GM23338 (cell line): Measurements from ENCODE around the gene APOBEC2.

Experiments
- CREB1 ChIP-seq: fragments of 250-450 bp; sonication (Bioruptor Pico); IDR thresholded peaks from 2 replicates; pipeline ENCODE4 v1.5.0; 2020; ENCODE audit warnings: low read depth, mild to moderate bottlenecking, moderate library complexity
- CTCF ChIP-seq, 2 experiments: fragments of 200-600 bp in 1 of 2; sonication (generic) in 1 of 2; conservative IDR thresholded peaks; 2 replicates each; pipeline versions ENCODE4 v1.5.1 to v1.6.1; 2016 to 2017; ENCODE audit warnings: antibody characterized with exemption in 2 of 2, low read depth in 2 of 2, mild to moderate bottlenecking in 2 of 2, moderate library complexity in 1 of 2
- ETS1 ChIP-seq: IDR thresholded peaks from 2 replicates; pipeline ENCODE4 v1.6.1; 2016; ENCODE audit warnings: antibody characterized with exemption
- EZH2 ChIP-seq: fragments of 200-600 bp; sonication (generic); IDR thresholded peaks from one replicate; pipeline ENCODE4 v1.8.0; 2017; ENCODE audit warnings: antibody characterized with exemption, mild to moderate bottlenecking, low read depth; ENCODE audit not compliant: unreplicated experiment
- EZH2phosphoT487 ChIP-seq: fragments of 200-600 bp; sonication (generic); IDR thresholded peaks from one replicate; pipeline ENCODE4 v1.8.1; 2018; ENCODE audit warnings: antibody characterized with exemption; ENCODE audit not compliant: unreplicated experiment
- JUNB ChIP-seq: IDR thresholded peaks from one replicate; pipeline ENCODE4 v1.6.1; 2016; ENCODE audit warnings: antibody characterized with exemption; ENCODE audit not compliant: unreplicated experiment
- NANOG ChIP-seq: IDR thresholded peaks from 2 replicates; pipeline ENCODE4 v1.6.1; 2016; ENCODE audit warnings: antibody characterized with exemption, borderline replicate concordance
- POLR2AphosphoS5 ChIP-seq: IDR thresholded peaks from 2 replicates; pipeline ENCODE4 v1.6.1; 2016; ENCODE audit warnings: antibody characterized with exemption, low read depth
- REST ChIP-seq: IDR thresholded peaks from one replicate; pipeline ENCODE4 v1.6.1; 2018; ENCODE audit warnings: antibody characterized with exemption; ENCODE audit not compliant: unreplicated experiment
- STAT1 ChIP-seq: IDR thresholded peaks from one replicate; pipeline ENCODE4 v1.6.1; 2016; ENCODE audit warnings: antibody characterized with exemption; ENCODE audit not compliant: unreplicated experiment
- ZNF331 ChIP-seq: fragments of 250-450 bp; sonication (Bioruptor Pico); IDR thresholded peaks from 2 replicates; pipeline ENCODE4 v1.5.0; 2020; ENCODE audit warnings: low read depth, mild to moderate bottlenecking, moderate library complexity
- ZNF462 ChIP-seq: fragments of 250-450 bp; sonication (Bioruptor Pico); IDR thresholded peaks from 2 replicates; pipeline ENCODE4 v1.5.0; 2020; ENCODE audit warnings: mild to moderate bottlenecking, moderate library complexity

GRCh38 chr6:41008011-41008410 is 45.0 kb upstream of the APOBEC2 start:
- TF ChIP-seq CTCF (conservative IDR thresholded peaks at IDR 0.05; ENCODE audit: low read depth in 2 of 2): no peak
- no peak for TF ChIP-seq EZH2
- TF ChIP-seq EZH2phosphoT487: no peak
- no peak for TF ChIP-seq ETS1
- TF ChIP-seq CREB1 (CRISPR knock-in tag): no peak
- no peak for TF ChIP-seq REST
- no peak for TF ChIP-seq NANOG
- no peak for TF ChIP-seq POLR2AphosphoS5
- no peak for TF ChIP-seq JUNB
- TF ChIP-seq ZNF331 (CRISPR knock-in tag): no peak
- no peak for TF ChIP-seq STAT1
- TF ChIP-seq ZNF462 (CRISPR knock-in tag): no peak
